H1 (cell line): Measurements from ENCODE around the gene ROR1. TPM values are rescaled to one million over a fixed set of nuclear protein-coding genes. Genes with fewer than 3 reads are reported as not detected.

Source experiments
- CTCF ChIA-PET: fragments of 300-600 bp; sonication (Branson Sonifier 250); formaldehyde crosslinking; loops from one replicate; lab custom pipeline; 2021; ENCODE audit not compliant: partially characterized antibody; lab: Charles Lee
- POLR2A ChIA-PET: fragments of 300-600 bp; sonication (Branson Sonifier 250); formaldehyde crosslinking; loops from one replicate; lab custom pipeline; 2021; ENCODE audit warnings: inconsistent platforms; ENCODE audit not compliant: partially characterized antibody; lab: Charles Lee
- DNase-seq, 2 experiments: peaks; one replicate each; pipeline versions ENCODE4 v3.0.0 to v3.0.0-alpha.2; 2010 to 2022; ENCODE audit warnings: low spot score in 2 of 2, low read depth in 1 of 2, mixed read lengths in 1 of 2
- FAIRE-seq: peaks from 2 replicates; lab custom pipeline; 2011; peaks lifted over from hg19 to GRCh38; lab: Jason Lieb, UNC
- H2AFZ ChIP-seq: 2 replicates; pipeline ENCODE4 v1.8.1; 2012; ENCODE audit warnings: low read length, inconsistent platforms
- H2AK5ac ChIP-seq: 2 replicates; pipeline ENCODE4 v1.6.1; 2013; ENCODE audit warnings: low read depth, low read length
- H2BK120ac ChIP-seq: replicated peaks from 2 replicates; pipeline ENCODE3; 2013; ENCODE audit warnings: low read depth, low read length, inconsistent platforms
- H2BK12ac ChIP-seq: 2 replicates; pipeline ENCODE4 v1.6.1; 2013; ENCODE audit warnings: low read depth, low read length
- H2BK15ac ChIP-seq: 2 replicates; pipeline ENCODE4 v1.6.1; 2013; ENCODE audit warnings: low read length
- H2BK20ac ChIP-seq: 2 replicates; pipeline ENCODE4 v1.6.1; 2013; ENCODE audit warnings: low read length
- H2BK5ac ChIP-seq: 2 replicates; pipeline ENCODE4 v1.6.1; 2013; ENCODE audit warnings: low read depth, low read length
- H3K14ac ChIP-seq: 2 replicates; pipeline ENCODE4 v1.6.1; 2013; ENCODE audit warnings: inconsistent platforms; ENCODE audit not compliant: insufficient read length
- H3K18ac ChIP-seq: 2 replicates; pipeline ENCODE4 v1.6.1; 2013; ENCODE audit warnings: low read length; ENCODE audit errors: extremely low read depth
- H3K23ac ChIP-seq: 2 replicates; pipeline ENCODE4 v1.6.1; 2013; ENCODE audit warnings: inconsistent platforms; ENCODE audit not compliant: insufficient read length
- H3K23me2 ChIP-seq: 2 replicates; pipeline ENCODE4 v1.6.1; 2013; ENCODE audit warnings: low read depth, low read length
- H3K27ac ChIP-seq: 2 replicates; pipeline ENCODE4 v1.6.1; 2011; ENCODE audit warnings: low read depth, low read length, inconsistent platforms
- H3K27me3 ChIP-seq, 4 experiments: replicated peaks in 1 of 4; 1 replicate in 1 of 4; 2 replicates in 3 of 4; pipeline versions ENCODE4 v1.6.1 to v1.8.1; 2011 to 2013; ENCODE audit warnings: low read length in 3 of 4, mild to moderate bottlenecking in 3 of 4, inconsistent platforms in 2 of 4, mixed read lengths in 2 of 4, moderate library complexity in 1 of 4; ENCODE audit not compliant: control insufficient read depth in 3 of 4, insufficient read depth in 3 of 4; ENCODE audit errors: extremely low read depth in 1 of 4
- H3K36me3 ChIP-seq, 4 experiments: 2 replicates each; pipeline versions ENCODE4 v1.6.1 to v1.8.1; 2011 to 2013; ENCODE audit warnings: mild to moderate bottlenecking in 4 of 4, low read length in 3 of 4, moderate library complexity in 2 of 4, control low read depth in 1 of 4, inconsistent platforms in 1 of 4; ENCODE audit not compliant: insufficient read depth in 4 of 4, control insufficient read depth in 2 of 4
- H3K4ac ChIP-seq: replicated peaks from 2 replicates; pipeline ENCODE3; 2013; ENCODE audit warnings: low read length, low read depth, mixed read lengths, inconsistent platforms; ENCODE audit not compliant: insufficient read length
- H3K4me1 ChIP-seq, 4 experiments: replicated peaks in 1 of 4; 1 replicate in 1 of 4; 2 replicates in 3 of 4; pipeline versions ENCODE4 v1.6.1 to v1.8.1; 2011 to 2013; ENCODE audit warnings: low read length in 3 of 4, inconsistent platforms in 2 of 4, mixed read lengths in 1 of 4; ENCODE audit not compliant: insufficient read depth in 4 of 4, control insufficient read depth in 3 of 4
- H3K4me2 ChIP-seq, 2 experiments: 2 replicates each; pipeline versions ENCODE4 v1.6.1 to v1.8.1; 2011 to 2013; ENCODE audit warnings: low read depth in 2 of 2, low read length in 2 of 2, control low read depth in 1 of 2, inconsistent platforms in 1 of 2, mild to moderate bottlenecking in 1 of 2; ENCODE audit not compliant: insufficient read depth in 1 of 2
- H3K4me3 ChIP-seq, 4 experiments: fragments of 200-600, 300-600 bp in 1 of 4; sonication (generic), shearing (Covaris generic), sonication (Bioruptor Twin) in 1 of 4; 2 replicates each; pipeline versions ENCODE4 v1.5.1 to v1.8.1; 2011 to 2016; ENCODE audit warnings: low read length in 4 of 4, low read depth in 3 of 4, control low read depth in 2 of 4, inconsistent platforms in 2 of 4, mild to moderate bottlenecking in 2 of 4, mixed read lengths in 1 of 4, moderate library complexity in 1 of 4; ENCODE audit not compliant: insufficient read depth in 2 of 4; ENCODE audit errors: extremely low read depth in 1 of 4
- H3K56ac ChIP-seq: replicated peaks from 2 replicates; pipeline ENCODE3; 2013; ENCODE audit warnings: low read depth, mild to moderate bottlenecking, mixed read lengths, low read length, inconsistent platforms; ENCODE audit not compliant: insufficient read length
- H3K79me1 ChIP-seq: 2 replicates; pipeline ENCODE4 v1.6.1; 2013; ENCODE audit warnings: low read depth, low read length, control low read depth
- H3K79me2 ChIP-seq, 2 experiments: 2 replicates each; pipeline versions ENCODE4 v1.6.1 to v1.8.1; 2012 to 2013; ENCODE audit warnings: low read length in 2 of 2, mild to moderate bottlenecking in 2 of 2, inconsistent platforms in 1 of 2; ENCODE audit not compliant: insufficient read depth in 2 of 2, control insufficient read depth in 1 of 2
- H3K9ac ChIP-seq, 4 experiments: replicated peaks in 1 of 4; 1 replicate in 1 of 4; 2 replicates in 3 of 4; pipeline versions ENCODE4 v1.6.1 to v1.8.1; 2011 to 2013; ENCODE audit warnings: low read depth in 3 of 4, low read length in 3 of 4, control low read depth in 2 of 4, mild to moderate bottlenecking in 2 of 4, moderate library complexity in 2 of 4, inconsistent platforms in 1 of 4; ENCODE audit errors: extremely low read depth in 1 of 4
- H3K9me3 ChIP-seq, 2 experiments: 2 replicates each; pipeline versions ENCODE4 v1.6.1 to v1.8.1; 2012 to 2013; ENCODE audit warnings: mild to moderate bottlenecking in 2 of 2, moderate library complexity in 2 of 2, control low read depth in 1 of 2, inconsistent platforms in 1 of 2, low read depth in 1 of 2, low read length in 1 of 2, mixed read lengths in 1 of 2; ENCODE audit not compliant: insufficient read depth in 2 of 2
- H4K20me1 ChIP-seq, 2 experiments: replicated peaks in 1 of 2; 2 replicates each; pipeline versions ENCODE3 to v1.8.1; 2011 to 2013; ENCODE audit warnings: inconsistent platforms in 2 of 2, low read length in 2 of 2, mild to moderate bottlenecking in 1 of 2; ENCODE audit not compliant: insufficient read depth in 2 of 2, control insufficient read depth in 1 of 2
- H4K5ac ChIP-seq: 2 replicates; pipeline ENCODE4 v1.6.1; 2013; ENCODE audit warnings: low read length, low read depth, mixed read lengths, inconsistent platforms; ENCODE audit not compliant: insufficient read length
- H4K8ac ChIP-seq: 2 replicates; pipeline ENCODE4 v1.8.0; 2013; ENCODE audit warnings: mild to moderate bottlenecking, moderate library complexity, low read length, inconsistent platforms; ENCODE audit not compliant: insufficient read depth; ENCODE audit errors: extremely low read depth
- H4K91ac ChIP-seq: replicated peaks from 2 replicates; pipeline ENCODE3; 2013; ENCODE audit warnings: low read length, mixed read lengths, inconsistent platforms; ENCODE audit not compliant: insufficient read length
- PHF8 ChIP-seq: fragments of 200-600 bp; sonication (generic); conservative IDR thresholded peaks from 2 replicates; pipeline ENCODE4 v1.7.1; 2012; ENCODE audit warnings: low read depth, mild to moderate bottlenecking, inconsistent platforms, low read length, moderate library complexity
- SRF ChIP-seq: IDR thresholded peaks from 2 replicates; pipeline ENCODE4 v1.6.1; 2011; ENCODE audit warnings: mild to moderate bottlenecking, low read depth, low read length, moderate library complexity
- WGBS, 2 experiments: shearing (Covaris generic) in 1 of 2; methylation state at CpG; one replicate each; pipeline versions ENCODE4 v1.1.6 to v1.1.7; 2013 to 2015; ENCODE audit warnings: low lambda C conversion rate in 2 of 2, mixed read lengths in 2 of 2, inconsistent platforms in 1 of 2, low coverage in 1 of 2, missing lambda C conversion rate in 1 of 2; ENCODE audit not compliant: insufficient replicate concordance in 2 of 2, insufficient coverage in 1 of 2, insufficient read length in 1 of 2; ENCODE audit errors: extremely low coverage in 1 of 2, missing lambda C conversion rate in 1 of 2; 5-methylcytosine and 5-hydroxymethylcytosine counted together
- polyA plus RNA-seq, 7 experiments: library from polyadenylated mRNA; depleted of rRNA in 3 of 7; stranded (reverse) in 5 of 7; unstranded in 2 of 7; fragments of >200 nt in 5 of 7; fragments of 200-250 nt in 2 of 7; gene quantifications; 1 replicate in 5 of 7; 2 replicates in 1 of 7; 4 replicates in 1 of 7; pipeline versions ENCODE4 v1.2.1 to v1.2.3, GENCODE V29; 2011 to 2013; ENCODE audit warnings: missing spikeins in 2 of 7, mixed read lengths in 2 of 7
- total RNA-seq: library from RNA; stranded (reverse); fragmentation: NEBNext Ultra II Directional; extraction: Animal tissue kit (Norgen Biotek cat#: 25700); gene quantifications from 2 replicates; pipeline ENCODE4 v1.2.1, GENCODE V29; 2021

ROR1 gene
- total and polyA plus RNA-seq, 2 of the 8 experiments (the other 6 are each of a cell fraction or from before 2014, with no cell fraction given), result 33.6 to 73.6 TPM

DNA sequence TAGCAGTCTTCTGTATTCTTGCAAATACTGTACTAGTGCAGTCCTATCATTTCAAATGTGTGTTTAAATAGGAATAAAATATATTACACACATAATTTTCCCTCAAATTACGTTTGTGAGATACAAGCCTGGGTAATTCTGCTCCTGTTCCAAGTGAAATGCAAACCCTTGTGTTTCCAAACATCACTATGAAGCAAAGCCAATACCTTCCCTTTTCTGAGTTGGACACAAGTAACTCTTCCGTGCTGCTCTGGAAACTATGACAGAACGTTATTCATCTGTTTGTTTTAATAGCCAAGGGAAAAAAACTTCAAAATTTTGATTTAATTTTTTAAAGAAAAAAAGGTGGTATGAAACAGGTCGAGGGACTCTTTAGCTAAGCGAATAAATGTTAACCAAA lies 355.9 kb downstream of the ROR1 start:
- H3K4me2 ChIP-seq, result no peak overlapping the region
- H3K36me3 ChIP-seq, result no peaks in the 10 kb centered on the region
- no peak for DNase-seq
- H2BK15ac ChIP-seq, result no peak overlapping the region
- CTCF ChIA-PET, result interaction anchor here (0.7 to 1.4 kb wide), 2 partner anchors 9 to 25 kb away, joined by 3 to 4 read pairs; no protein-coding TSS in a partner anchor
- H2BK20ac ChIP-seq, result no peak overlapping the region
- H3K18ac ChIP-seq, result no peak overlapping the region
- H3K4me3 ChIP-seq, result no peak overlapping the region
- H3K27me3 ChIP-seq, result no peaks in the 10 kb centered on the region
- H3K23me2 ChIP-seq, result no peaks in the 10 kb centered on the region
- FAIRE-seq, result no peak
- H3K14ac ChIP-seq, result no peak overlapping the region
- no peak overlapping the region for H4K91ac ChIP-seq
- no peaks in the 10 kb centered on the region for H3K79me2 ChIP-seq
- H2BK120ac ChIP-seq, result no peak overlapping the region
- no peak overlapping the region for H3K27ac ChIP-seq
- 89% methylated on average over 5 of the region's 5 CpGs; no CpG with 5 or more reads in 1 of the 2 experiments for WGBS, 2 experiments
- H3K9ac ChIP-seq, result no peak overlapping the region
- no peak overlapping the region for H2AFZ ChIP-seq
- H2BK5ac ChIP-seq, result no peak overlapping the region
- no peak overlapping the region for H4K8ac ChIP-seq
- H2AK5ac ChIP-seq, result no peak overlapping the region
- no peaks in the 10 kb centered on the region; the same call in 1 of the 2 replicates for H3K79me1 ChIP-seq
- H4K5ac ChIP-seq, result no peak overlapping the region
- POLR2A ChIA-PET, result interaction anchor here (1.9 kb wide), 1 partner anchor 11 kb away, joined by 4 read pairs; no protein-coding TSS in a partner anchor
- no peak overlapping the region for H3K4ac ChIP-seq
- no peak overlapping the region for H3K56ac ChIP-seq
- H4K20me1 ChIP-seq, result peaks cover 1 to 3% of the 10 kb centered on the region in 2 experiments
- TF ChIP-seq PHF8, result no peak
- no peak for TF ChIP-seq SRF
- TF ChIP-seq, all 59 proteins: peak for 0
- H3K4me1 ChIP-seq, result peaks cover 0 to 5% (median under 1%) of the 10 kb centered on the region in 4 experiments; a peak in 2 of 7 replicates
- H3K23ac ChIP-seq, result no peak overlapping the region
- H3K9me3 ChIP-seq, result no peaks in the 10 kb centered on the region
- no peak overlapping the region for H2BK12ac ChIP-seq
